ENCODE measurements around the gene RPS10. TPM values are rescaled to one million over a fixed set of nuclear protein-coding genes. Genes with fewer than 3 reads are reported as not detected.

Gene RPS10
- total and polyA plus RNA-seq, 8 donors: 371 to 4,063 (median 2,070) TPM

DNA sequence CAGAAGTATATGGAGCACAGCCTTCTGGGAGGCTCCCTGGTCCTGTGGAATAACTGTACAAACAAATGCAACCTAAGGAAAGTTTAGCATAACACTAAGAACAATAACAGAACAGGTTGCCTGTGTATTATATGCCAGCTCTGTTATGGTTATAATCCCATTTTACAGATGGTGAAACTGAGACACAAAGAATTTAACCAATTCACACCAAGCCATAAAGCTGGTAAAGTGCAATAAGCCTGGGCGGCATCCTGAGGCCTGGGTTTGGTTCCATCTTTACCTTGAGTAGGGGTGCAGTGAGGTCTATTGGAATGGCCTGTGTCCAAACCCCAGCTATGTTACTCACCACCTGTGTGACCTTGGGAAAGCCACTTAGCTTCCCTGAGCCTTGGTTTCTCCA, 25.3 kb upstream of the RPS10 start:
- intact Hi-C loops (cut with DNase I; ENCODE audit: low total_unique reads): no loop called here
- WGBS, 5 donors: 91 to 100% (median 100%) methylated on average over 1 of the region's 1 CpG
- Histone ChIP-seq H3K36me3 (no peaks in the 10 kb centered on the region), H3K4me1 (no peaks in the 10 kb centered on the region), H3K27ac (no peak overlapping the region), H3K27me3 (no peaks in the 10 kb centered on the region), H3K9me3 (peaks cover 0 to 6% (median 2%) of the 10 kb centered on the region in 4 donors), H3K4me3 (no peak overlapping the region)
- no peak for DNase-seq
- no peak for TF ChIP-seq POLR2A (IDR thresholded peaks at IDR 0.05)
- TF ChIP-seq, protein P1, sequence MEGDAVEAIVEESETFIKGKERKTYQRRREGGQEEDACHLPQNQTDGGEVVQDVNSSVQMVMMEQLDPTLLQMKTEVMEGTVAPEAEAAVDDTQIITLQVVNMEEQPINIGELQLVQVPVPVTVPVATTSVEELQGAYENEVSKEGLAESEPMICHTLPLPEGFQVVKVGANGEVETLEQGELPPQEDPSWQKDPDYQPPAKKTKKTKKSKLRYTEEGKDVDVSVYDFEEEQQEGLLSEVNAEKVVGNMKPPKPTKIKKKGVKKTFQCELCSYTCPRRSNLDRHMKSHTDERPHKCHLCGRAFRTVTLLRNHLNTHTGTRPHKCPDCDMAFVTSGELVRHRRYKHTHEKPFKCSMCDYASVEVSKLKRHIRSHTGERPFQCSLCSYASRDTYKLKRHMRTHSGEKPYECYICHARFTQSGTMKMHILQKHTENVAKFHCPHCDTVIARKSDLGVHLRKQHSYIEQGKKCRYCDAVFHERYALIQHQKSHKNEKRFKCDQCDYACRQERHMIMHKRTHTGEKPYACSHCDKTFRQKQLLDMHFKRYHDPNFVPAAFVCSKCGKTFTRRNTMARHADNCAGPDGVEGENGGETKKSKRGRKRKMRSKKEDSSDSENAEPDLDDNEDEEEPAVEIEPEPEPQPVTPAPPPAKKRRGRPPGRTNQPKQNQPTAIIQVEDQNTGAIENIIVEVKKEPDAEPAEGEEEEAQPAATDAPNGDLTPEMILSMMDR (IDR thresholded peaks at IDR 0.05): no peak

DNA sequence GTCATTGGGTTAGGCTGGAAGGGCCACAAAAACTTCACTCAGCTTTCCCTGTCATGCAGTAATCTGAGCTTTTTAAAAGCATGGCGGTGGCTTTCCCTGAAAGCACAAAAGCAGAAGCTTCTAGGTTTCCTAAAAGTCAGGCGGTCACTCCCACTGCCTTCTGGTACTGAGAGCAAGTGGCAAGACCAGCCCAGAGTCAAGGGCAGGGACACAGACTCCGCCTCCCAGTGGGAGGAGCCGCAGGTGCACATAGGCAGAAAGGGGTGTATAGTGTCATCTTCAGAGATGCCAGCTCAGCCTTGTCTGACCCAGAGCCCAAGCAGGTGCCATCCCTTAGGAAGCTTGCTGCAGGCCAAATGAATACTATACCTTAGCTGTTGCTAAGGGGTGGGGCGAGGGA, 22.0 kb upstream of the RPS10 start:
- no peak for DNase-seq
- no peak overlapping the region for H3K4me3 ChIP-seq
- H3K4me1 ChIP-seq: no peaks in the 10 kb centered on the region
- H3K27ac ChIP-seq: no peak overlapping the region
- TF ChIP-seq POLR2A (IDR thresholded peaks at IDR 0.05) (no peak), POLR2AphosphoS5 (IDR thresholded peaks at IDR 0.05) (no peak), EP300 (IDR thresholded peaks at IDR 0.05) (no peak)
- TF ChIP-seq, protein P1 (IDR thresholded peaks at IDR 0.05): no peak
- intact Hi-C loops (cut with DNase I; ENCODE audit: low total_unique reads): no loop called here
- WGBS, 5 donors: 58 to 73% (median 60%) methylated on average over 5 of the region's 5 CpGs
- H3K27me3 ChIP-seq: no peaks in the 10 kb centered on the region
- H3K36me3 ChIP-seq: no peaks in the 10 kb centered on the region
- peaks cover 0 to 6% (median 2%) of the 10 kb centered on the region in 4 donors for H3K9me3 ChIP-seq

DNA sequence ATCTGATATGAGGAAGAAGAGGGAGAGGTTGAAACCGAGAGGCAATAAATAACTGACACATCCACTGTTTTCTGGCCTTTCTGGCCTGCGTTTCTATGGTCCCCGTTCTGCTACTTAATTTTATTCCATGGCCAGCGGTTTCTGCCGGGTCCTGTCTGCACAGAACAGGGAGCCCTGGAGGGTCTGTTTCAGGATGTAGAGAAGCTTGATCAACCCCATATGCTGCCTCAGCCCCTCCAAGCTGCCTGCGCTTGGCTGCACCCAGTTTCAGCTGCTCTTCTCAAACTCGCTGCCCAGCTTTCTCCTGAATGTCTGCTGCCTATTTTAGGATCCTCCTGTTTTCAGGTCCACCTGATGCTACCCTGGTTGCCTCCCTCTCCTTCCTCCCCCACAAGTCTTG, 21.5 kb upstream of the RPS10 start:
- TF ChIP-seq POLR2A (IDR thresholded peaks at IDR 0.05) (no peak), EP300 (IDR thresholded peaks at IDR 0.05) (no peak), POLR2AphosphoS5 (IDR thresholded peaks at IDR 0.05) (no peak)
- TF ChIP-seq, protein P1 (IDR thresholded peaks at IDR 0.05): no peak
- WGBS, 5 donors: 74 to 86% (median 82%) methylated on average over 7 of the region's 7 CpGs
- peaks cover 0 to 6% (median 2%) of the 10 kb centered on the region in 4 donors for H3K9me3 ChIP-seq
- intact Hi-C loops (cut with DNase I; ENCODE audit: low total_unique reads): no loop called here
- H3K4me3 ChIP-seq: no peak overlapping the region
- no peak overlapping the region for H3K27ac ChIP-seq
- no peaks in the 10 kb centered on the region for H3K27me3 ChIP-seq
- DNase-seq: no peak
- H3K4me1 ChIP-seq: no peaks in the 10 kb centered on the region
- H3K36me3 ChIP-seq: no peaks in the 10 kb centered on the region

DNA sequence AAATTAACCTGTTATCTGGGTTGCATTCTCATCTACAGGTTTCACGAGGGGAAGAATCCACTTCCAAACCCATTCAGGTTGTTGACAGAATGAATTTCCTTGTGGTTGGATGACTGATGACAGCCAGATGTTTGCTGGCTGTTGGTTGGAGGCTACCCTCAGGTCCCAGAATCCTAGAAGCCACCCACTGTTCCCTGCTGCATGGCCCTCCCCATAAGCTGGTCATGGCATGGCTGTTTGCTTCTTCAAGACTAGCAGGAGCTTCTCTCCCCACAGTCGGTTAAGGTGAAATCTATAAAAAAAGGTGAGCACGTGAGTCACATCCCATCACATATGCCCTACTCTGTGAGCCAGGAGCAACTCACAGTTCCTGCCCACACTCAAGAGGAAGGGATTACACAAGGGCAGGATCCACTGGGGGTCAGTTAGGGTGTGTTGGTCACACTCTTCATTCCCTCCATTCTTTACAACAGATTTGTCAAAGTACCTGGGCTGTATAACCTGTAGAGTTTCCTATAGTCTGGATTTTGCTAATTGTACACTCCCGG, 19.5 kb upstream of the RPS10 start:
- no peak for TF ChIP-seq POLR2AphosphoS5 (IDR thresholded peaks at IDR 0.05)
- no peak for TF ChIP-seq POLR2A (IDR thresholded peaks at IDR 0.05)
- TF ChIP-seq, protein P1 (IDR thresholded peaks at IDR 0.05): no peak
- TF ChIP-seq EP300 (IDR thresholded peaks at IDR 0.05): no peak
- H3K9me3 ChIP-seq: no peaks in the 10 kb centered on the region
- H3K4me1 ChIP-seq: no peaks in the 10 kb centered on the region
- no peak overlapping the region for H3K27ac ChIP-seq
- no peak overlapping the region for H3K4me3 ChIP-seq
- H3K27me3 ChIP-seq: no peaks in the 10 kb centered on the region
- DNase-seq: no peak
- intact Hi-C loops (cut with DNase I; ENCODE audit: low total_unique reads): no loop called here
- 65 to 79% (median 73%) methylated on average over 4 of the region's 4 CpGs for WGBS, 5 donors
- no peaks in the 10 kb centered on the region for H3K36me3 ChIP-seq

Measured in stomach (tissue), 9 donors.